ENCODE data around the gene ORC2.

ORC2 gene

GRCh38 chr2:200860092-200860795, 103.2 kb downstream of the ORC2 start:
- no peak for DNase-seq

Data from stimulated activated CD4-positive, alpha-beta T cell treated with anti-CD3 and anti-CD28 coated beads, Interleukin-4, amount 100 ng/mL, for 1 hour (primary cell).